Measurements from ENCODE around the gene ATG4B. TPM values are rescaled to one million over a fixed set of nuclear protein-coding genes. Genes with fewer than 3 reads are reported as not detected.

Gene ATG4B
- total RNA-seq, 1 donor from 2014 or later, result 62.7 TPM

DNA sequence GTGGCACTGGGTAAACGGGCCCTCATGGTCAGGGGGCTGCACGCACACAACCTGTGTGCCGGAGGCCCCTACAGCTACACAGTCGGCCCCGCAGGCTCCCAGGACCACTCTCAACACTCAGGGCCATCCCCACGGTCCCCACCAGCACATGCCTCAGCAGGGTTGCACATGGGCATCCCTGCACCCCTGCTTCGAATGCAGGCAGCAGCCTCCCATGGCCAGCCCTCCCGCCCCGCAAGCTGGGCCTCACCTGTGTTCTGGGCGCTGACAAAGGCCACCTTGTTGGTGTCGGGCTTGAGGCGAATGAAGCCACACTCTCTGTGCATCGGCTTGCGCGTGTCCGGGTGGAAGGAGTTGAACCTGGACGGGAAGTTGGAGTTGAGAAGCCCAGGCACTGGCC lies 34.8 kb upstream of the ATG4B start:
- no peaks in the 10 kb centered on the region for H3K4me1 ChIP-seq
- ATAC-seq (no peak), DNase-seq (no peak)
- TF ChIP-seq, protein P1, sequence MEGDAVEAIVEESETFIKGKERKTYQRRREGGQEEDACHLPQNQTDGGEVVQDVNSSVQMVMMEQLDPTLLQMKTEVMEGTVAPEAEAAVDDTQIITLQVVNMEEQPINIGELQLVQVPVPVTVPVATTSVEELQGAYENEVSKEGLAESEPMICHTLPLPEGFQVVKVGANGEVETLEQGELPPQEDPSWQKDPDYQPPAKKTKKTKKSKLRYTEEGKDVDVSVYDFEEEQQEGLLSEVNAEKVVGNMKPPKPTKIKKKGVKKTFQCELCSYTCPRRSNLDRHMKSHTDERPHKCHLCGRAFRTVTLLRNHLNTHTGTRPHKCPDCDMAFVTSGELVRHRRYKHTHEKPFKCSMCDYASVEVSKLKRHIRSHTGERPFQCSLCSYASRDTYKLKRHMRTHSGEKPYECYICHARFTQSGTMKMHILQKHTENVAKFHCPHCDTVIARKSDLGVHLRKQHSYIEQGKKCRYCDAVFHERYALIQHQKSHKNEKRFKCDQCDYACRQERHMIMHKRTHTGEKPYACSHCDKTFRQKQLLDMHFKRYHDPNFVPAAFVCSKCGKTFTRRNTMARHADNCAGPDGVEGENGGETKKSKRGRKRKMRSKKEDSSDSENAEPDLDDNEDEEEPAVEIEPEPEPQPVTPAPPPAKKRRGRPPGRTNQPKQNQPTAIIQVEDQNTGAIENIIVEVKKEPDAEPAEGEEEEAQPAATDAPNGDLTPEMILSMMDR (IDR thresholded peaks at IDR 0.05), result no peak
- H3K36me3 ChIP-seq, result peaks cover 89% of the 10 kb centered on the region
- H3K4me3 ChIP-seq, result no peak overlapping the region
- no peaks in the 10 kb centered on the region for H3K27me3 ChIP-seq (ENCODE audit: low read depth)
- H3K27ac ChIP-seq, result no peak overlapping the region
- intact Hi-C loops (cut with DNase I), result no loop called here
- H3K9me3 ChIP-seq, result no peaks in the 10 kb centered on the region

DNA sequence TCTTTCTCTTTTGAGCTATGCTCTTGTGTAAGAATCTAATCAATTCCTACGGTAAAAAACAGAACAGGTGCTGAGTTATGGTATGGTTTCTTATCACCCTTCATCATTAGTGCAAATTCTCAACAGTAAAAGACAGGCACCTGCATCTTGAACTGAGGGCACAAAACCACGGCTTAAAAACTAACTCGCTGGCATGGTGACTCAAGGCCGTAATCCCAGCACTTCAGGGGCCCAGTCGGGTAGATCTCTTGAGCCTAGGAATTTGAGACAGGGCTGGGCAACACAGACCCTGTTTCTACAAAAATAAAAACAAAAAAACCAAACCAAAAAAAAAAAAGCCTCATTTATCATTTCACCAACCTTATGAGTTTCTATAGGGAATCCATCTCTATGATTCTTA lies 33.8 kb upstream of the ATG4B start:
- TF ChIP-seq, protein P1 (IDR thresholded peaks at IDR 0.05), result no peak
- Histone ChIP-seq H3K4me1 (no peaks in the 10 kb centered on the region), H3K27me3 (ENCODE audit: low read depth) (no peaks in the 10 kb centered on the region), H3K9me3 (no peaks in the 10 kb centered on the region), H3K4me3 (no peak overlapping the region), H3K36me3 (peaks cover 79% of the 10 kb centered on the region), H3K27ac (no peak overlapping the region)
- no peak for DNase-seq
- intact Hi-C loops (cut with DNase I), result no loop called here
- ATAC-seq, result no peak

DNA sequence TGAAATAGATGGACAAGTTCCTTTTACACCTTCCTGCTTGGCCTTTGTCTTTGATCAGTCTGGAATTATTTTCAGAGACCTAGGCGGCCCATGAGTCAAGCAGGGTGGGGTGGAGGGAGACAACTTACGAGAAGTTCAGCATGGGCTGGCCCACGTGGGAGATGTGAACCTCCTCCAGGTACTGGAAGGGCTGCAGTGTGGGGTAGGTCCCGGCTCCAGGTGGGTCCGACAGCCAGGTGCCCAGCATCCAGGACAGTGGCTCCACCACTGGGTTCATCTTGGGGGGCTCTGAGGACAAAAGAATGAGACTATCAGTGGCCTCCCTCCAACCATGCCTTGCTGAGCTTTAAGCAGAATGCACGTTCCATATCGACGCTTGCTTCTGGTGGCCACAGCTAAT lies 31.3 kb upstream of the ATG4B start:
- TF ChIP-seq, protein P1 (IDR thresholded peaks at IDR 0.05), result no peak
- H3K36me3 ChIP-seq, result peaks cover 54% of the 10 kb centered on the region
- H3K4me1 ChIP-seq, result peaks cover 7% of the 10 kb centered on the region
- ATAC-seq (no peak), DNase-seq (no peak)
- H3K4me3 ChIP-seq, result no peak overlapping the region
- H3K27ac ChIP-seq, result no peak overlapping the region
- H3K9me3 ChIP-seq, result no peaks in the 10 kb centered on the region
- no peaks in the 10 kb centered on the region for H3K27me3 ChIP-seq (ENCODE audit: low read depth)
- intact Hi-C loops (cut with DNase I), result no loop called here

DNA sequence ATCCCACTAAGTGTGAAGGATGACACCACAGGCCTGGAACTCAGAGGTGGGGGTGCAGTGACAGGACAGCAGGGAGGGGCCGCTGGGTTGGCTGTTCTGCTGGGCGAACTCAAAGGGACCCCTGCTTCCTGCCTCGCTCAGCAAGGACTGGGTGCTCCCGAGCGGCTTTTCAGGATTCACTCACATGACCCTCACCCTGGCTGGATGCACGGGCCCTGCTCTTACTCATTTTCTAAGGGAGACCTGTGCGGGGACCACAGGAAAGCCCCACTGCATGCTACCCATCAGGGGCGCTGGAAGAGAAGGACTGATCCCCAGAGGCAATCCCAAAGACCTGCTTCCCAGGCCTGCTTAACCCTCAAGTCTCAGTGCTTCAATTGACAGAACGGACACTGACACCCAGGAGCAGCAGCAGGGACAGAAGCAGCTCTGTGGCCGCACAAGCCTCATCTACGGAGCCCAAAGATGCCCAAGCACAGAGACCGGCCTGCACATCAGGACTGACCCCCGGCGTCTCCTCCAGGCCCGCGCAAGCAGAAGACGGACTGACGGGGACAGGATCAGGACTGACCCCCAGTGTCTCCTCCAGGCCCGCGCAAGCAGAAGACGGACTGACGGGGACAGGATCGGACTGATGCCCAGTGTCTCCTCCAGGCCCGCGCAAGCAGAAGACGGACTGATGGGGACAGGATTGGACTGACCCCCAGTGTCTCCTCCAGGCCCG lies 30.2 kb upstream of the ATG4B start:
- Histone ChIP-seq H3K4me3 (no peak overlapping the region), H3K36me3 (peaks cover 43% of the 10 kb centered on the region), H3K27ac (no peak overlapping the region), H3K4me1 (peaks cover 7% of the 10 kb centered on the region), H3K9me3 (no peaks in the 10 kb centered on the region), H3K27me3 (ENCODE audit: low read depth) (no peaks in the 10 kb centered on the region)
- no peak for DNase-seq
- ATAC-seq, result no peak
- TF ChIP-seq, protein P1 (IDR thresholded peaks at IDR 0.05), result no peak
- intact Hi-C loops (cut with DNase I), result no loop called here

DNA sequence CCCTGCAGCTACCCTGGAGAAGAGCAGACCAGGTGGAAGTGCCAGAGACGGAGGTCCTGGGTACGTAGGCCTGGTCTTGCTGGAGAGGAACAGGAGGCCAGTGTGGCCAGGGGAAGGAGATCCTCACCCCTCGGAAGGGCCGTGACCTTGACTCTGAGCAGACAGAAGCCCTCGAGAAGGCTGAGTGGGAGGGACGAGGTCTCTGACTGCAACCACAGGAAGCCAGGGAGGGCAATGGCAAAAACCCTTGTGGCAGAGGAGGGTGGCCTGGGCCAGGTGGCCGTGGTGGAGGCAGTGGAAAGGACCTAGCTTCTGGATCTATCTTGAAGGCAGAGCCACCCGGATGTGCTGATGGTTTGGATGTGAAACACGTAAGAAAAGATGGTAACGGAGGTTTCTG lies 28.6 kb upstream of the ATG4B start:
- Histone ChIP-seq H3K27me3 (ENCODE audit: low read depth) (no peaks in the 10 kb centered on the region), H3K36me3 (peaks cover 30% of the 10 kb centered on the region), H3K4me3 (no peak overlapping the region), H3K27ac (no peak overlapping the region), H3K9me3 (no peaks in the 10 kb centered on the region), H3K4me1 (peaks cover 11% of the 10 kb centered on the region)
- no peak for ATAC-seq
- intact Hi-C loops (cut with DNase I), result no loop called here
- TF ChIP-seq, protein P1 (IDR thresholded peaks at IDR 0.05), result no peak
- DNase-seq, result no peak

All from lower lobe of right lung (tissue), 2 donors.